HG03196 (cell line): ENCODE data around the gene TPGS2.

Source experiments
- ATAC-seq: cut with Tn5 transposase; IDR thresholded peaks from one replicate; pipeline ENCODE4 v1.9.1; 2021; ENCODE audit not compliant: unreplicated experiment

The TPGS2 gene

DNA sequence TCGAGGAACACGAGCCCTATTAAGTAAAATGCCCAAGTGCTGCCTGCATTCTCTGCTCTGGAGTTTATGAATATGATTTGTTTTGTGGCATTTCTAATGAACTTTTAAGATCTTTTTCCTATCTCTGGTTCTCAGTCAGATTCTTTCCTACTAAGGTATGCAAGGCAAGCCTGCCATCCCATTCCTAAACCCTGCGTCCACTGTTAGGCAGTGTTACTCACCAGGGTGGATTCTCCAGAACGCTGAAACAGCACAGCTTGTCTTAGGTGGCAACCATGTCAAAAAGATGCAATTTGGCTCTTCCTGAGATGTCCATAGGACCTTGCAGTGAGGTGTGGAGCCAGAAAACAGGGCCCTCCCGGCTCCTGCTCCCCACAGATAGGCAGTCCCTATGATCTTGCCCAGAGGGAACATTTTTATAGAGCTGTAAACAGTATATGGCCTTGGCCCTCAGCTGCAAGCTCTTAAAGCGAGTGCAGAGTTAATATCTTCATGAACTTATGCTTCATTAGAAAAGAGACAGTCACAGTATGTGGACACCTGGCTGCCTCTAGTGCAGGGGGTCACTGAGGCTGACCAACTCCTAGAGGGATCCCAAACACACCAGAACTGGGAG lies 84.4 kb downstream of the TPGS2 start:
- no peak for ATAC-seq
